T-cell (primary cell): Measurements from ENCODE around the gene STIP1. TPM values are rescaled to one million over a fixed set of nuclear protein-coding genes. Genes with fewer than 3 reads are reported as not detected.

Experiments used
- ATAC-seq, 4 experiments: fragments of 200-7000 bp in 3 of 4; fragments of 150-1000 bp in 1 of 4; cut with Tn5 transposase; replicated peaks in 1 of 4; 1 replicate in 3 of 4; 2 replicates in 1 of 4; pipeline ENCODE4 v1.10.0; 2021; ENCODE audit warnings: moderate library complexity in 3 of 4, mild to moderate bottlenecking in 2 of 4, moderate number of reproducible peaks in 1 of 4
- CTCF ChIA-PET, 2 donors: fragments of 300-600 bp; sonication (Branson Sonifier 250); formaldehyde crosslinking; loops; one replicate each; lab custom pipeline; 2022; ENCODE audit warnings: antibody characterized with exemption in 2 of 2; lab: Charles Lee
- POLR2A ChIA-PET, 2 donors: fragments of 300-600 bp; sonication (Branson Sonifier 250); formaldehyde crosslinking; loops; one replicate each; lab custom pipeline; 2022; ENCODE audit warnings: antibody characterized with exemption in 2 of 2; lab: Charles Lee
- DNase-seq, 35 experiments: peaks; one replicate each; pipeline versions ENCODE4 v3.0.0 to v3.0.0-alpha.2; 2013 to 2023
- H3K27ac ChIP-seq: one replicate; pipeline ENCODE4 v1.5.1; 2013; ENCODE audit warnings: low read length
- H3K27me3 ChIP-seq, 2 experiments: replicated peaks in 1 of 2; 1 replicate in 1 of 2; 2 replicates in 1 of 2; pipeline versions ENCODE4 v1.6.1 to v1.7.0; 2013; ENCODE audit warnings: low read length in 1 of 2, mixed read lengths in 1 of 2; ENCODE audit not compliant: control insufficient read depth in 2 of 2, insufficient read depth in 2 of 2; ENCODE audit errors: extremely low read depth in 1 of 2
- H3K36me3 ChIP-seq, 2 donors: 1 replicate in 1 of 2; 2 replicates in 1 of 2; pipeline versions ENCODE4 v1.6.1 to v1.7.0; 2013; ENCODE audit warnings: low read length in 1 of 2; ENCODE audit not compliant: control insufficient read depth in 2 of 2, insufficient read depth in 1 of 2; ENCODE audit errors: extremely low read depth in 1 of 2
- H3K4me1 ChIP-seq, 2 experiments: 1 replicate in 1 of 2; 2 replicates in 1 of 2; pipeline versions ENCODE4 v1.6.1 to v1.7.0; 2013; ENCODE audit warnings: low read length in 2 of 2, mixed read lengths in 1 of 2; ENCODE audit not compliant: insufficient read depth in 2 of 2, control insufficient read depth in 1 of 2; ENCODE audit errors: extremely low read depth in 1 of 2
- H3K4me3 ChIP-seq, 2 donors: 1 replicate in 1 of 2; 2 replicates in 1 of 2; pipeline versions ENCODE4 v1.5.1 to v1.7.0; 2013; ENCODE audit warnings: mild to moderate bottlenecking in 2 of 2, low read length in 1 of 2, moderate library complexity in 1 of 2; ENCODE audit not compliant: control insufficient read depth in 1 of 2; ENCODE audit errors: extremely low read depth in 1 of 2
- H3K9me3 ChIP-seq: 2 replicates; pipeline ENCODE4 v1.7.0; 2013
- H3K27ac Mint-ChIP-seq, 2 donors: one replicate each; pipeline ENCODE4 v1.8.0; 2020 to 2021; ENCODE audit warnings: mild to moderate bottlenecking in 2 of 2, mixed read lengths in 2 of 2
- H3K27me3 Mint-ChIP-seq, 2 donors: one replicate each; pipeline ENCODE4 v1.8.0; 2021 to 2022; ENCODE audit warnings: mixed read lengths in 2 of 2
- H3K36me3 Mint-ChIP-seq: one replicate; pipeline ENCODE4 v1.8.0; 2021; ENCODE audit warnings: mixed read lengths
- H3K4me1 Mint-ChIP-seq, 3 donors: one replicate each; pipeline ENCODE4 v1.8.0; 2020 to 2022; ENCODE audit warnings: mixed read lengths in 3 of 3, mild to moderate bottlenecking in 1 of 3
- H3K4me3 Mint-ChIP-seq, 3 donors: one replicate each; pipeline ENCODE4 v1.8.0; 2020 to 2022; ENCODE audit warnings: mild to moderate bottlenecking in 3 of 3, mixed read lengths in 3 of 3, moderate library complexity in 3 of 3
- H3K9me3 Mint-ChIP-seq, 3 donors: one replicate each; pipeline ENCODE4 v1.8.0; 2020 to 2022; ENCODE audit warnings: mixed read lengths in 3 of 3
- WGBS: methylation state at CpG from one replicate; pipeline ENCODE4 v1.1.5; 2013; ENCODE audit warnings: missing lambda C conversion rate; ENCODE audit not compliant: insufficient coverage; 5-methylcytosine and 5-hydroxymethylcytosine counted together
- total RNA-seq, 35 experiments: library from RNA in 6 of 35; stranded (reverse) in 6 of 35; fragments of 120-200 nt in 1 of 35; gene quantifications; one replicate each; pipeline versions ENCODE4 v1.2.1 to v1.2.4 and lab custom pipeline; 2013 to 2026

The STIP1 gene
- total RNA-seq, 5 donors from 2014 or later (not counting 1 experiment from before 2014, with no cell fraction given) = 61.1 to 133 (median 107) TPM

DNA sequence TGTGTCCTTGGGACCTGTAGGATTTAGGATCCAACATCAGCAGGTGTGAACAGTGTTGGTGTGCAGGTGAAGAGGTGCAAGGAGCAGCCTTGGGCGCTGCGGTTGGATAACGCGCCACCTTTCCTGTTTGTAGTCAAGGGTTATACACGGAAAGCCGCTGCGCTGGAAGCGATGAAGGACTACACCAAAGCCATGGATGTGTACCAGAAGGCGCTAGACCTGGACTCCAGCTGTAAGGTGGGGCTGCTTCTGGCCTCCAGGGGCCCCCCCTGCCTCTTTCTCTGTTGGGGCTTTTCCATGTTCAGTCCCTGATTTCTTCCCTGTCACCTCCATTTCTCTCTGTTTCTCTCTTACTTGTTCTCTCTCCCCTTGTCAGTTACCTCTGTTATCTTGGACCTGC lies 17.0 kb downstream of the STIP1 start:
- peaks cover 26 to 34% (median 33%) of the 10 kb centered on the region in 3 donors for H3K4me1 Mint-ChIP-seq
- H3K27me3 ChIP-seq = no peaks in the 10 kb centered on the region
- CTCF ChIA-PET = interaction anchor here in 1 of 2 donors (0.7 kb wide), 1 partner anchor 115 kb away, joined by 3 read pairs; the partner anchor contains the start of gene PRDX5
- H3K27ac Mint-ChIP-seq = no peak overlapping the region
- H3K4me3 ChIP-seq = no peak overlapping the region
- H3K36me3 Mint-ChIP-seq = peaks cover 29% of the 10 kb centered on the region
- ATAC-seq (no peak), DNase-seq (no peak)
- H3K9me3 ChIP-seq = no peaks in the 10 kb centered on the region
- H3K36me3 ChIP-seq = peaks cover 16 to 54% of the 10 kb centered on the region in 2 donors
- H3K27ac ChIP-seq = no peak overlapping the region
- H3K9me3 Mint-ChIP-seq = no peaks in the 10 kb centered on the region
- peaks cover 11 to 34% of the 10 kb centered on the region in 2 experiments for H3K4me1 ChIP-seq
- H3K27me3 Mint-ChIP-seq = no peaks in the 10 kb centered on the region
- POLR2A ChIA-PET = interaction anchor here (0.6 to 0.7 kb wide), 2 partner anchors 13 to 352 kb away, joined by 3 read pairs; no protein-coding TSS in a partner anchor
- H3K4me3 Mint-ChIP-seq = no peak overlapping the region
- WGBS = 99% methylated on average over 8 of the region's 9 CpGs

DNA sequence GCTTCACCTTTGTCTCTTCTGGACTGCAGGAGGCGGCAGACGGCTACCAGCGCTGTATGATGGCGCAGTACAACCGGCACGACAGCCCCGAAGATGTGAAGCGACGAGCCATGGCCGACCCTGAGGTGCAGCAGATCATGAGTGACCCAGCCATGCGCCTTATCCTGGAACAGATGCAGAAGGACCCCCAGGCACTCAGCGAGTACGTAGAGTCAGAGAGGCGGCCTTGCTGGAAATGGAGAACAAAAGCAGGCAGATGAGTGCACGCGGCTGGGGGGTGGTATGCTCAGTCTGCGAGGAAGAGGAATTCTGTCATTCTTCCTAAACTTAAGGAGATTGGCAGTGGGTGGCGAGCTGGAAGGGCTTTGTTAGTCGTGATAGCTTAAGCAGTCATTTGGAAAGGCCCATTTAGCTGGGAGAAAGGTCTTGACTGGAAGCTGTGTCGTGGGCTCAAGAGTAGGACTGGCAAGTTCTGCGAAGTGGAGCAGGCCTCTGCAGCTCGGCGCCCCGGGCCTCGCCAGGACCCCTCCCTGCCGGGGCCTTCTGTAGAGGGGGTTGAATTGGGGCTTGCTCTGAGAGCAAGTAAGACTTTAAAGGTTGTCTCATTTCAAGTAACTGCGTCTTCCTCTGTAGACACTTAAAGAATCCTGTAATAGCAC lies 17.6 kb downstream of the STIP1 start:
- peaks cover 16 to 52% of the 10 kb centered on the region in 2 donors for H3K36me3 ChIP-seq
- ChIA-PET CTCF (interaction anchor here (0.7 to 4.8 kb wide), 8 partner anchors 26 to 139 kb away, joined by 3 to 122 read pairs (median 5); partner anchors contain the start of genes CATSPERZ (in 1 of the 2), ESRRA (in 1 of the 2), PLCB3 (in 1 of the 2) and PRDX5 (in 1 of the 2)), POLR2A (no interaction called here)

DNA sequence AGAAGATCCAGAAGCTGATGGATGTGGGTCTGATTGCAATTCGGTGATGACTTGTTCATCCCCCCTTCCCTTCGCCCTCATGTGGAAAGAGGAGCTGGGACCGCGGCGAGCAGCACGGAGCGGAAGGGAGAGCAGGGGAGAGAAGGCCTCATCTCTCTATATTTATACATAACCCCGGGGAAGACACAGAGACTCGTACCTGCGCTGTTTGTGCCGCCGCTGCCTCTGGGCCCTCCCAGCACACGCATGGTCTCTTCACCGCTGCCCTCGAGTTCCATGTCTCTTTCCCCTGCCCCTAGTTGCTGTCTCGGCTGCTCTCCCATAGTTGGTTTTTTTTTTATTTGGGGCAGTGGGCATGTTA lies 18.1 kb downstream of the STIP1 start:
- Mint-ChIP-seq H3K4me3 (no peak overlapping the region), H3K27ac (peak overlapping the region; percentile 85 to 87), H3K4me1 (peaks cover 33 to 45% (median 44%) of the 10 kb centered on the region in 3 donors), H3K36me3 (peaks cover 29% of the 10 kb centered on the region), H3K9me3 (no peaks in the 10 kb centered on the region), H3K27me3 (no peaks in the 10 kb centered on the region)
- no peaks in the 10 kb centered on the region for H3K9me3 ChIP-seq
- H3K4me3 ChIP-seq = no peak overlapping the region
- ChIA-PET POLR2A (interaction anchor here in 1 of 2 donors (0.6 kb wide), 1 partner anchor 101 kb away, joined by 3 read pairs; the partner anchor contains the start of gene ESRRA), CTCF (interaction anchor here (0.7 to 4.8 kb wide), 19 partner anchors 10 to 1477 kb away, joined by 3 to 122 read pairs (median 5); partner anchors contain the start of genes BAD (in 1 of the 2), CATSPERZ (in 1 of the 2), ESRRA (in 1 of the 2) and FKBP2 (in 1 of the 2))
- H3K36me3 ChIP-seq = peaks cover 16 to 52% of the 10 kb centered on the region in 2 donors
- 100% methylated on average over 3 of the region's 16 CpGs for WGBS
- no peaks in the 10 kb centered on the region for H3K27me3 ChIP-seq
- H3K4me1 ChIP-seq = peaks cover 14 to 44% of the 10 kb centered on the region in 2 experiments
- DNase-seq (no peak), ATAC-seq (no peak)
- H3K27ac ChIP-seq = no peak overlapping the region

More for the DNA sequence above, 17.6 kb downstream of the STIP1 start:
- H3K27me3 ChIP-seq = no peaks in the 10 kb centered on the region
- H3K27ac ChIP-seq = no peak overlapping the region
- Mint-ChIP-seq H3K9me3 (no peaks in the 10 kb centered on the region), H3K27me3 (no peaks in the 10 kb centered on the region), H3K36me3 (peaks cover 29% of the 10 kb centered on the region), H3K4me3 (no peak overlapping the region), H3K27ac (peak overlapping the region in 1 of 2 donors; percentile 73), H3K4me1 (peaks cover 28 to 40% (median 39%) of the 10 kb centered on the region in 3 donors)
- 98% methylated on average over 19 of the region's 27 CpGs for WGBS
- H3K9me3 ChIP-seq = no peaks in the 10 kb centered on the region
- H3K4me3 ChIP-seq = no peak overlapping the region
- H3K4me1 ChIP-seq = peaks cover 14 to 39% of the 10 kb centered on the region in 2 experiments
- ATAC-seq (no peak), DNase-seq (no peak)

DNA sequence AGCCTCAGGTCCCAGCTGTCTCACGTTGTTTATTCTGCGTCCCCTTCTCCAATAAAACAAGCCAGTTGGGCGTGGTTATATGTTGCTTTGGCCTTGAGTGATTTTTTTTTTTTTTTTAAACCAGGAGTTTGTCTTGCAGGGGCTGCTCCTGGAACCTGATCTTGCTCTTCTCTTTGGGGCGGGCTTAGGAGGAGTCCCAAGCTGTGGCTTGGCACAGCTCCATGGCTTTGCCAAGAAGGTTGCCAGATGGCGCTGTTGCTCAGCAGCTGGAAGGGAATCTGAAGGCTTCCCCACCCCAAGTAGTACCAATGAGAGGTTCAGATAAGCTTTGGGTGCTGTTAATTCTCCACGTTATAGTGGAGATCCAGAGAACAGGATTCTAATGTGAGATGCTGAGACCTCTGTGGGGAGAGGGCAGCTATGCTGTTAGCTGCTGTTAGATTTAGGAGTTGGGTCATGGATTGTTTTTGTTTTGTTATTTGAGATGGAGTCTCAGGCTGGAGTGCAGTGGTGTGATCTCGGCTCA lies 18.6 kb downstream of the STIP1 start:
- CTCF ChIA-PET = interaction anchor here (0.7 to 4.8 kb wide), 20 partner anchors 9 to 1477 kb away, joined by 3 to 122 read pairs (median 4); partner anchors contain the start of genes BAD (in 1 of the 2), CATSPERZ (in 1 of the 2), ESRRA (in 1 of the 2) and FKBP2 (in 1 of the 2)
- DNase-seq (peak; percentile 68 to 95 (median 83)), ATAC-seq (peak; percentile 46 to 70 (median 48))
- Histone ChIP-seq H3K27me3 (no peaks in the 10 kb centered on the region), H3K4me1 (peaks cover 14 to 49% of the 10 kb centered on the region in 2 experiments), H3K9me3 (no peaks in the 10 kb centered on the region), H3K36me3 (peaks cover 18 to 55% of the 10 kb centered on the region in 2 donors), H3K4me3 (no peak overlapping the region), H3K27ac (no peak overlapping the region)
- Mint-ChIP-seq H3K4me1 (peaks cover 36 to 47% (median 47%) of the 10 kb centered on the region in 3 donors), H3K36me3 (peaks cover 29% of the 10 kb centered on the region), H3K4me3 (peak overlapping the region; percentile 17 to 68 (median 65)), H3K27ac (peak overlapping the region; percentile 85 to 87), H3K9me3 (no peaks in the 10 kb centered on the region), H3K27me3 (no peaks in the 10 kb centered on the region)
- POLR2A ChIA-PET = interaction anchor here (0.6 to 1.0 kb wide), 4 partner anchors 97 to 222 kb away, joined by 3 to 7 read pairs (median 4); partner anchors contain the start of gene ESRRA (in 1 of the 2)
- WGBS = 17% methylated on average over 1 of the region's 7 CpGs

DNA sequence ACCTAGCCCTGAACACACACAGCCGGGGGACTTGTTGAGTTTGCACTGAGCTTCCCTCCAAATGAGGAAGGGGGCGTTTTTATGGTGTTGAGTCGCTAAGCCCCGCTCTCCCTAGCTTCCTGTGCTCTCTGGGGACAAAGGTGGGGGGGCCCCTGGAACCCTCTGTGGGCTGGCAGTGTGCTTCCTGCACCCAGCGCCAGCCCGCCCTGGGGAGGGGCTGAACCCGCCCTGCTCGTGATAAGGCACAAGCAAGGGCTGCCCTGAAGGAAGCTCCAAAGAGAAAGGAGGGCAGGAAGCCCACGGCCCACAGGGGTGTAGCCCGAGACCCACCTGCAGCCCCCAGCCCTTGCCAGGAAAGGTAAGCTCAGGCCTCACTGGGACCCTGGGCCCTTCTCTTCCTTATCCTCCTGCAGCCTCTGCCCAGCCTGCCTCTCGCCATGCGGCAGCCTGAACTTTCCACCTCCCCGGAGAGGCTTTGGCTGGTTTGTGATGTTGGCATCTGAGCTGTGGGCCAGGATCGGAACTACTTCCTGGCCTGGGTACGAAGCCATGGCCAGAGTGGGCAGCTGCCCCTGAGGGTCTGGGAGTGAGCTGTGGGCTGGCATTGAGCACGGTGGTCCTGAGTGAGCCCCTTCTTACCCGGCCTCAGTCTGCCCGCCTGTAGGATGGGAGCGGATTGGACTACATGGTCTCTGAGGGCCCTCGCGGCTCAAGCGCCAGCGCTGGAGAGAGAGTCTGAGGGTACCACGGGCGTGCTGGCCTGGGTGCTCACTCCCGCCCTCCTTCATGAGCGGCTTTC lies 20.7 kb downstream of the STIP1 start, which contains the start of gene FERMT3:
FERMT3 (plus strand) TSS at position 265 of the 799 bp plus-strand sequence. CDS start 644 bp downstream, outside the sequence.
- H3K4me3 ChIP-seq = peak within 1 kb of the TSS; percentile 87 to 100

More for the DNA sequence above, 20.7 kb downstream of the STIP1 start, which contains the start of gene FERMT3:
- H3K27ac Mint-ChIP-seq = peak within 1 kb of the TSS; percentile 95
- DNase-seq (peak; percentile 56 to 83 (median 65)), ATAC-seq (peak; percentile 72 to 75 (median 74))
- CTCF ChIA-PET = interaction anchor here (0.6 to 4.8 kb wide), 14 partner anchors 8 to 111 kb away, joined by 3 to 122 read pairs (median 4); partner anchors contain the start of genes CATSPERZ (in 1 of the 2), ESRRA (in 1 of the 2), FKBP2 (in 1 of the 2) and NUDT22 (in 1 of the 2)
- POLR2A ChIA-PET = interaction anchor here (0.6 to 1.8 kb wide), 2 partner anchors 101 to 111 kb away, joined by 3 to 6 read pairs; partner anchors contain the start of genes PRDX5 (in 1 of the 2) and TRMT112 (in 1 of the 2)
- H3K4me3 Mint-ChIP-seq = peak within 1 kb of the TSS; percentile 90 to 92 (median 91)
- H3K4me1 Mint-ChIP-seq = peaks cover 38 to 52% (median 52%) of the 10 kb centered on the region in 3 donors
- Histone ChIP-seq H3K27me3 (no peaks in the 10 kb centered on the region), H3K9me3 (no peaks in the 10 kb centered on the region), H3K36me3 (peaks cover 23 to 54% of the 10 kb centered on the region in 2 donors), H3K27ac (peak within 1 kb of the TSS; percentile 60), H3K4me1 (peaks cover 14 to 58% of the 10 kb centered on the region in 2 experiments)
- 0% methylated on average over 20 of the region's 27 CpGs for WGBS
- no peaks in the 10 kb centered on the region for H3K9me3 Mint-ChIP-seq
- no peaks in the 10 kb centered on the region for H3K27me3 Mint-ChIP-seq
- H3K36me3 Mint-ChIP-seq = peaks cover 15% of the 10 kb centered on the region
